GM19099 (cell line): ENCODE data around the gene MAPK8IP3.

Experiments
- POLR2A ChIP-seq: IDR thresholded peaks from 3 replicates; pipeline ENCODE4 v1.6.1; 2011; ENCODE audit warnings: low read depth; ENCODE audit not compliant: insufficient read length; ENCODE audit errors: extremely low read depth

Gene MAPK8IP3

GRCh38 chr16:1705688-1706385 lies at the start of gene MAPK8IP3:
TSS of gene MAPK8IP3 (plus strand) at chr16:1706195. CDS start at chr16:1706340, 145 bp downstream.
- TF ChIP-seq POLR2A: peak; percentile 99

GRCh38 chr16:1656808-1657617 lies 49.0 kb upstream of the MAPK8IP3 start:
- no peak for TF ChIP-seq POLR2A

- no peak for TF ChIP-seq POLR2A
These were observed 48.2 kb upstream of the MAPK8IP3 start for GRCh38 chr16:1657841-1658240.

GRCh38 chr16:1659031-1659430 lies 47.0 kb upstream of the MAPK8IP3 start:
- TF ChIP-seq POLR2A: no peak

- TF ChIP-seq POLR2A: no peak
These were observed 44.2 kb upstream of the MAPK8IP3 start for GRCh38 chr16:1661826-1662225.

GRCh38 chr16:1662543-1662942 lies 43.5 kb upstream of the MAPK8IP3 start:
- TF ChIP-seq POLR2A: no peak

- no peak for TF ChIP-seq POLR2A
These were observed 40.2 kb upstream of the MAPK8IP3 start for GRCh38 chr16:1665829-1666228.

GRCh38 chr16:1666316-1666715 lies 39.7 kb upstream of the MAPK8IP3 start:
- no peak for TF ChIP-seq POLR2A

- TF ChIP-seq POLR2A: no peak
These were observed 38.7 kb upstream of the MAPK8IP3 start for GRCh38 chr16:1667271-1667670.

- no peak for TF ChIP-seq POLR2A
These were observed 38.1 kb upstream of the MAPK8IP3 start for GRCh38 chr16:1667916-1668315.

GRCh38 chr16:1668612-1669319 lies 37.2 kb upstream of the MAPK8IP3 start:
- TF ChIP-seq POLR2A: no peak

- no peak for TF ChIP-seq POLR2A
These were observed 36.3 kb upstream of the MAPK8IP3 start for GRCh38 chr16:1669698-1670097.

- no peak for TF ChIP-seq POLR2A
These were observed 35.6 kb upstream of the MAPK8IP3 start for GRCh38 chr16:1670371-1670770.

GRCh38 chr16:1670866-1671265 lies 35.1 kb upstream of the MAPK8IP3 start:
- no peak for TF ChIP-seq POLR2A

- no peak for TF ChIP-seq POLR2A
These were observed 32.4 kb upstream of the MAPK8IP3 start for GRCh38 chr16:1673424-1674151.
